Measurements from ENCODE around the gene INTS12.

GRCh38 chr4:105666693-105667092 lies 41.8 kb downstream of the INTS12 start:
- peak; percentile 65 for TF ChIP-seq CTCF (conservative IDR thresholded peaks at IDR 0.05; ENCODE audit: low read length)
- TF ChIP-seq EZH2phosphoT487 (IDR thresholded peaks at IDR 0.05; ENCODE audit: borderline replicate concordance, low read depth, low read length), result no peak

Measured in OCI-LY7 (cell line).